ENCODE data around the gene CFAP299.

Gene CFAP299

GRCh38 chr4:80448056-80448455 lies 112.5 kb downstream of the CFAP299 start:
- FAIRE-seq (no peak), DNase-seq (ENCODE audit: insufficient read length, low spot score) (no peak)
- TF ChIP-seq PAX5 (IDR thresholded peaks at IDR 0.05; ENCODE audit: insufficient read depth, low read length, severe bottlenecking) (no peak), POU2F2 (IDR thresholded peaks at IDR 0.05; ENCODE audit: low read depth, low read length) (no peak), SPI1 (IDR thresholded peaks at IDR 0.05; ENCODE audit: low read depth, low read length) (no peak)

GRCh38 chr4:80452055-80452454 lies 116.5 kb downstream of the CFAP299 start:
- DNase-seq (ENCODE audit: insufficient read length, low spot score) (no peak), FAIRE-seq (no peak)
- no peak for TF ChIP-seq SPI1 (IDR thresholded peaks at IDR 0.05; ENCODE audit: low read depth, low read length)
- no peak for TF ChIP-seq POLR2AphosphoS5 (IDR thresholded peaks at IDR 0.05; ENCODE audit: low read depth, low read length)
- TF ChIP-seq POU2F2 (IDR thresholded peaks at IDR 0.05; ENCODE audit: low read depth, low read length) = no peak
- no peak for TF ChIP-seq POLR2A (IDR thresholded peaks at IDR 0.05; ENCODE audit: low read depth, low read length)
- no peak for TF ChIP-seq PAX5 (IDR thresholded peaks at IDR 0.05; ENCODE audit: insufficient read depth, low read length, severe bottlenecking)
- TF ChIP-seq TAF1 (IDR thresholded peaks at IDR 0.05; ENCODE audit: low read depth, low read length) = no peak

GRCh38 chr4:80452768-80453167 lies 117.2 kb downstream of the CFAP299 start:
- TF ChIP-seq POLR2AphosphoS5 (IDR thresholded peaks at IDR 0.05; ENCODE audit: low read depth, low read length) = no peak
- TF ChIP-seq POLR2A (IDR thresholded peaks at IDR 0.05; ENCODE audit: low read depth, low read length) = no peak
- no peak for TF ChIP-seq TAF1 (IDR thresholded peaks at IDR 0.05; ENCODE audit: low read depth, low read length)
- TF ChIP-seq PAX5 (IDR thresholded peaks at IDR 0.05; ENCODE audit: insufficient read depth, low read length, severe bottlenecking) = no peak
- no peak for TF ChIP-seq SPI1 (IDR thresholded peaks at IDR 0.05; ENCODE audit: low read depth, low read length)
- TF ChIP-seq POU2F2 (IDR thresholded peaks at IDR 0.05; ENCODE audit: low read depth, low read length) = no peak
- FAIRE-seq (no peak), DNase-seq (ENCODE audit: insufficient read length, low spot score) (no peak)

GRCh38 chr4:80454040-80454439 lies 118.5 kb downstream of the CFAP299 start:
- FAIRE-seq (no peak), DNase-seq (ENCODE audit: insufficient read length, low spot score) (no peak)
- TF ChIP-seq PAX5 (IDR thresholded peaks at IDR 0.05; ENCODE audit: insufficient read depth, low read length, severe bottlenecking) (no peak), POLR2AphosphoS5 (IDR thresholded peaks at IDR 0.05; ENCODE audit: low read depth, low read length) (no peak), POU2F2 (IDR thresholded peaks at IDR 0.05; ENCODE audit: low read depth, low read length) (no peak), POLR2A (IDR thresholded peaks at IDR 0.05; ENCODE audit: low read depth, low read length) (no peak), SPI1 (IDR thresholded peaks at IDR 0.05; ENCODE audit: low read depth, low read length) (no peak), TAF1 (IDR thresholded peaks at IDR 0.05; ENCODE audit: low read depth, low read length) (no peak)

GRCh38 chr4:80454556-80454955 lies 119.0 kb downstream of the CFAP299 start:
- TF ChIP-seq POLR2AphosphoS5 (IDR thresholded peaks at IDR 0.05; ENCODE audit: low read depth, low read length) = no peak
- no peak for TF ChIP-seq POLR2A (IDR thresholded peaks at IDR 0.05; ENCODE audit: low read depth, low read length)
- TF ChIP-seq PAX5 (IDR thresholded peaks at IDR 0.05; ENCODE audit: insufficient read depth, low read length, severe bottlenecking) = no peak
- TF ChIP-seq TAF1 (IDR thresholded peaks at IDR 0.05; ENCODE audit: low read depth, low read length) = no peak
- TF ChIP-seq POU2F2 (IDR thresholded peaks at IDR 0.05; ENCODE audit: low read depth, low read length) = no peak
- TF ChIP-seq SPI1 (IDR thresholded peaks at IDR 0.05; ENCODE audit: low read depth, low read length) = no peak
- DNase-seq (ENCODE audit: insufficient read length, low spot score) (no peak), FAIRE-seq (no peak)

- no peak for TF ChIP-seq POLR2AphosphoS5 (IDR thresholded peaks at IDR 0.05; ENCODE audit: low read depth, low read length)
- TF ChIP-seq POU2F2 (IDR thresholded peaks at IDR 0.05; ENCODE audit: low read depth, low read length) = no peak
- no peak for TF ChIP-seq PAX5 (IDR thresholded peaks at IDR 0.05; ENCODE audit: insufficient read depth, low read length, severe bottlenecking)
- TF ChIP-seq POLR2A (IDR thresholded peaks at IDR 0.05; ENCODE audit: low read depth, low read length) = no peak
- TF ChIP-seq SPI1 (IDR thresholded peaks at IDR 0.05; ENCODE audit: low read depth, low read length) = no peak
- TF ChIP-seq TAF1 (IDR thresholded peaks at IDR 0.05; ENCODE audit: low read depth, low read length) = no peak
- no peak for FAIRE-seq
- no peak for DNase-seq (ENCODE audit: insufficient read length, low spot score)
Measured at GRCh38 chr4:80459918-80460473, 124.5 kb downstream of the CFAP299 start.

GRCh38 chr4:80461412-80461811 lies 125.9 kb downstream of the CFAP299 start:
- DNase-seq (ENCODE audit: insufficient read length, low spot score) = no peak
- FAIRE-seq = no peak
- TF ChIP-seq POLR2A (IDR thresholded peaks at IDR 0.05; ENCODE audit: low read depth, low read length) (no peak), PAX5 (IDR thresholded peaks at IDR 0.05; ENCODE audit: insufficient read depth, low read length, severe bottlenecking) (no peak), POU2F2 (IDR thresholded peaks at IDR 0.05; ENCODE audit: low read depth, low read length) (no peak), SPI1 (IDR thresholded peaks at IDR 0.05; ENCODE audit: low read depth, low read length) (no peak), POLR2AphosphoS5 (IDR thresholded peaks at IDR 0.05; ENCODE audit: low read depth, low read length) (no peak), TAF1 (IDR thresholded peaks at IDR 0.05; ENCODE audit: low read depth, low read length) (no peak)

- DNase-seq (ENCODE audit: insufficient read length, low spot score) (no peak), FAIRE-seq (no peak)
- TF ChIP-seq POLR2AphosphoS5 (IDR thresholded peaks at IDR 0.05; ENCODE audit: low read depth, low read length) = no peak
- TF ChIP-seq POU2F2 (IDR thresholded peaks at IDR 0.05; ENCODE audit: low read depth, low read length) = no peak
- no peak for TF ChIP-seq PAX5 (IDR thresholded peaks at IDR 0.05; ENCODE audit: insufficient read depth, low read length, severe bottlenecking)
- TF ChIP-seq TAF1 (IDR thresholded peaks at IDR 0.05; ENCODE audit: low read depth, low read length) = no peak
- TF ChIP-seq POLR2A (IDR thresholded peaks at IDR 0.05; ENCODE audit: low read depth, low read length) = no peak
- no peak for TF ChIP-seq SPI1 (IDR thresholded peaks at IDR 0.05; ENCODE audit: low read depth, low read length)
Measured at GRCh38 chr4:80462621-80463091, 127.1 kb downstream of the CFAP299 start.

- no peak for TF ChIP-seq POU2F2 (IDR thresholded peaks at IDR 0.05; ENCODE audit: low read depth, low read length)
- TF ChIP-seq SPI1 (IDR thresholded peaks at IDR 0.05; ENCODE audit: low read depth, low read length) = no peak
- no peak for TF ChIP-seq POLR2A (IDR thresholded peaks at IDR 0.05; ENCODE audit: low read depth, low read length)
- TF ChIP-seq PAX5 (IDR thresholded peaks at IDR 0.05; ENCODE audit: insufficient read depth, low read length, severe bottlenecking) = no peak
- TF ChIP-seq POLR2AphosphoS5 (IDR thresholded peaks at IDR 0.05; ENCODE audit: low read depth, low read length) = no peak
- no peak for TF ChIP-seq TAF1 (IDR thresholded peaks at IDR 0.05; ENCODE audit: low read depth, low read length)
- DNase-seq (ENCODE audit: insufficient read length, low spot score) (no peak), FAIRE-seq (no peak)
Measured at GRCh38 chr4:80463509-80463908, 128.0 kb downstream of the CFAP299 start.

- TF ChIP-seq POU2F2 (IDR thresholded peaks at IDR 0.05; ENCODE audit: low read depth, low read length) (no peak), POLR2AphosphoS5 (IDR thresholded peaks at IDR 0.05; ENCODE audit: low read depth, low read length) (no peak), TAF1 (IDR thresholded peaks at IDR 0.05; ENCODE audit: low read depth, low read length) (no peak), SPI1 (IDR thresholded peaks at IDR 0.05; ENCODE audit: low read depth, low read length) (no peak), PAX5 (IDR thresholded peaks at IDR 0.05; ENCODE audit: insufficient read depth, low read length, severe bottlenecking) (no peak), POLR2A (IDR thresholded peaks at IDR 0.05; ENCODE audit: low read depth, low read length) (no peak)
- DNase-seq (ENCODE audit: insufficient read length, low spot score) (no peak), FAIRE-seq (no peak)
Measured at GRCh38 chr4:80465238-80465637, 129.7 kb downstream of the CFAP299 start.

All from GM12891 (cell line).